Progenitor cell of endocrine pancreas (in vitro differentiated cells): ENCODE measurements around the gene THAP9. TPM values are rescaled to one million over a fixed set of nuclear protein-coding genes. Genes with fewer than 3 reads are reported as not detected.

Experiments used
- DNase-seq: peaks from one replicate; pipeline ENCODE4 v3.0.0; 2021; ENCODE audit warnings: low spot score; ENCODE audit not compliant: unreplicated experiment
- H3K27ac Mint-ChIP-seq: 2 replicates; pipeline ENCODE4 v1.8.0; 2021; ENCODE audit warnings: mild to moderate bottlenecking, moderate library complexity, mixed read lengths
- H3K27me3 Mint-ChIP-seq: 2 replicates; pipeline ENCODE4 v1.8.0; 2021; ENCODE audit warnings: mixed read lengths
- H3K36me3 Mint-ChIP-seq: 2 replicates; pipeline ENCODE4 v1.8.0; 2022; ENCODE audit warnings: mixed read lengths; ENCODE audit not compliant: insufficient read depth
- H3K4me1 Mint-ChIP-seq: 2 replicates; pipeline ENCODE4 v1.8.0; 2021; ENCODE audit warnings: low read depth, mixed read lengths
- H3K4me3 Mint-ChIP-seq: 2 replicates; pipeline ENCODE4 v1.8.0; 2021; ENCODE audit warnings: low read depth, mild to moderate bottlenecking, moderate library complexity, mixed read lengths
- H3K9me3 Mint-ChIP-seq: 2 replicates; pipeline ENCODE4 v1.8.0; 2021; ENCODE audit warnings: low read depth, mixed read lengths
- total RNA-seq: library from RNA; stranded (reverse); gene quantifications from 2 replicates; pipeline ENCODE4 v1.2.1, GENCODE V29; 2021
- TF ChIP-seq, protein P1 (sequence below): fragments of 200-600 bp; sonication (generic); IDR thresholded peaks from one replicate; pipeline ENCODE4 v1.5.0; 2021; ENCODE audit warnings: antibody characterized with exemption, mild to moderate bottlenecking; ENCODE audit not compliant: unreplicated experiment

THAP9 gene
- total RNA-seq, 1 donor from 2014 or later, result 14.0 TPM

DNA sequence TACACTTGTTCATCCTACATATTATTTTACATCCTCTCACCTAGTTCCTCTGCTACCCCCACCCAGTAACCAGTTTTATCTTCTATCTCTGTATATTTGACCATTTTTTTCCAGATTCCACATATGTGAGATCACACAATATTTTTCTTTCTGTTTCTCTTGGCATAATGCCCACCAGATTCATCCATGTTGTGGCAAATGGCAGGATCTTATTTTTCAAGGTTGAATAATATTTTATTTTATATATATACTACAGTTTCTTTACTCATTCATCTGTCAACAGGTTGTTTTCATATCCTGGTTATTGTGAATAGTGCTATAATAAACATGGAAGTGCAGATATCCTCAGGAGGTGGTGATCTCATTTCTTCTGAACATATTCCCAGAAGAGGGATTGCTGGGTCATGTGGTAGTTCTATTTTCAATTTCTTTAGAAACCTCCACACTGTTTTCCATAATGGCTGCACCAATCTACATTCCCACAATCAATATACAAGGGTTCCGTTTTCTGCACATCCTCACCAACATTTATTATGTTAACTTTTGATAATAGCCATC lies 48.2 kb downstream of the THAP9 start:
- TF ChIP-seq, protein P1, sequence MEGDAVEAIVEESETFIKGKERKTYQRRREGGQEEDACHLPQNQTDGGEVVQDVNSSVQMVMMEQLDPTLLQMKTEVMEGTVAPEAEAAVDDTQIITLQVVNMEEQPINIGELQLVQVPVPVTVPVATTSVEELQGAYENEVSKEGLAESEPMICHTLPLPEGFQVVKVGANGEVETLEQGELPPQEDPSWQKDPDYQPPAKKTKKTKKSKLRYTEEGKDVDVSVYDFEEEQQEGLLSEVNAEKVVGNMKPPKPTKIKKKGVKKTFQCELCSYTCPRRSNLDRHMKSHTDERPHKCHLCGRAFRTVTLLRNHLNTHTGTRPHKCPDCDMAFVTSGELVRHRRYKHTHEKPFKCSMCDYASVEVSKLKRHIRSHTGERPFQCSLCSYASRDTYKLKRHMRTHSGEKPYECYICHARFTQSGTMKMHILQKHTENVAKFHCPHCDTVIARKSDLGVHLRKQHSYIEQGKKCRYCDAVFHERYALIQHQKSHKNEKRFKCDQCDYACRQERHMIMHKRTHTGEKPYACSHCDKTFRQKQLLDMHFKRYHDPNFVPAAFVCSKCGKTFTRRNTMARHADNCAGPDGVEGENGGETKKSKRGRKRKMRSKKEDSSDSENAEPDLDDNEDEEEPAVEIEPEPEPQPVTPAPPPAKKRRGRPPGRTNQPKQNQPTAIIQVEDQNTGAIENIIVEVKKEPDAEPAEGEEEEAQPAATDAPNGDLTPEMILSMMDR, result no peak
- Mint-ChIP-seq H3K27ac (no peak overlapping the region), H3K9me3 (no peaks in the 10 kb centered on the region), H3K27me3 (no peaks in the 10 kb centered on the region), H3K4me3 (no peak overlapping the region), H3K4me1 (no peaks in the 10 kb centered on the region), H3K36me3 (peaks cover 9% of the 10 kb centered on the region)
- no peak for DNase-seq

DNA sequence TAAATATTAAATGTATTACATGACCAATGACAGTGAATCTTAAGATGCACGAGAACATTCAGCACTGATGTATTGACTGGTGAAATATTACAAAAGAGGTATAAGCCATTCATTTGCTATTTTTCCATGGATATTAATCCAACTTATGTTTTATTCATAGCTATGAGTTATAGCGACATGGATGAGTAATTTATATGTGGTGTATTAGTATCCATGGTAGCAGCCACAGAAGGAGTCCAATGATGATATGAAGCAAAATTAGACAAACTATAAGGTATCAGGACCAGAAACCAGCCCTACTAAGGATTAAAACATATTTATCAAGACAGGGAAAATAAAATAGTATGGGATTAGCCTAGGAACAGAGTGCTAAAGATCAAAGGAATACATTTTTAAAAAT lies 50.7 kb downstream of the THAP9 start:
- Mint-ChIP-seq H3K27me3 (no peaks in the 10 kb centered on the region), H3K4me3 (no peak overlapping the region), H3K36me3 (peaks cover 8% of the 10 kb centered on the region)

DNA sequence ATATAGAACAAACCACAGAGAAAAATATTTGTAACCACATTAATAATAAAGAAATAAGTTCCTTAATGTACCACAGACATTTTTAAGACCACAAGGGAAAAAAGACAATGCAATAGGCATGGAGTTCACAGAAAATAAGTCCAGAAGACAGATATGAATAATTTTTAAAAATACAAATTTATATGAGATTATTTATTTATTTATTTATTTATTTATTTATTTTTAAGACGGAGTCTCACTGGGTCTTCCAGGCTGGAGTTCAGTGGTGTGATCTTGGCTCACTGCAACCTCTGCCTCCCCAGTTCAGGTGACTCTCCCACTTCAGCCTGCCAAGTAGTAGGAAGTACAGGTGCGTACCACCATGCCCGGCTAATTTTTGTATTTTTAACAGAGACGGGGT lies 53.7 kb downstream of the THAP9 start:
- Mint-ChIP-seq H3K36me3 (peaks cover 9% of the 10 kb centered on the region), H3K27me3 (no peaks in the 10 kb centered on the region)
- TF ChIP-seq, protein P1, result no peak

More for the DNA sequence above, 50.7 kb downstream of the THAP9 start:
- H3K27ac Mint-ChIP-seq, result no peak overlapping the region
- DNase-seq, result no peak
- TF ChIP-seq, protein P1, result no peak
- H3K4me1 Mint-ChIP-seq, result no peaks in the 10 kb centered on the region
- no peaks in the 10 kb centered on the region for H3K9me3 Mint-ChIP-seq

DNA sequence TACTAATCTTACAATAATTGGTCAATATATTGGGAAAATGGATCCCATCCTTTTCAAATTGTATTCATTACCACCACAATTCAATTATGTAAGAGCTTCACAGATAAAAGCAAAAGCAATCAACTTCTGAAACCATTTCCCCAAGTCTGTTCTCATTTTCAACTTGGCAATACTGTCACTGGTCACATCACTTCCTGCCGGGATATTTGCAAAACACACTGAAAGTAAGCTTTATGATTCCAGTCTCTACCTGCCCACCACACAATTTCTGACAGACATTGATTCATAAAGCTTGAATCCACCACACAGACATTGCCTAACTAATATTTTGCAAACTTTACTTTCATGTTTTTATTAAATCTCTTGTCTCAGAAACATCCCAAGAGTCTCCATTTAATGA lies 56.5 kb downstream of the THAP9 start:
- H3K4me1 Mint-ChIP-seq, result no peaks in the 10 kb centered on the region
- H3K27me3 Mint-ChIP-seq, result no peaks in the 10 kb centered on the region
- no peak overlapping the region for H3K4me3 Mint-ChIP-seq
- no peaks in the 10 kb centered on the region for H3K9me3 Mint-ChIP-seq
- peaks cover 10% of the 10 kb centered on the region for H3K36me3 Mint-ChIP-seq
- TF ChIP-seq, protein P1, result no peak
- DNase-seq, result no peak
- H3K27ac Mint-ChIP-seq, result no peak overlapping the region

More for the DNA sequence above, 53.7 kb downstream of the THAP9 start:
- H3K4me3 Mint-ChIP-seq, result no peak overlapping the region
- H3K27ac Mint-ChIP-seq, result no peak overlapping the region
- no peaks in the 10 kb centered on the region for H3K4me1 Mint-ChIP-seq
- DNase-seq, result no peak
- H3K9me3 Mint-ChIP-seq, result no peaks in the 10 kb centered on the region

DNA sequence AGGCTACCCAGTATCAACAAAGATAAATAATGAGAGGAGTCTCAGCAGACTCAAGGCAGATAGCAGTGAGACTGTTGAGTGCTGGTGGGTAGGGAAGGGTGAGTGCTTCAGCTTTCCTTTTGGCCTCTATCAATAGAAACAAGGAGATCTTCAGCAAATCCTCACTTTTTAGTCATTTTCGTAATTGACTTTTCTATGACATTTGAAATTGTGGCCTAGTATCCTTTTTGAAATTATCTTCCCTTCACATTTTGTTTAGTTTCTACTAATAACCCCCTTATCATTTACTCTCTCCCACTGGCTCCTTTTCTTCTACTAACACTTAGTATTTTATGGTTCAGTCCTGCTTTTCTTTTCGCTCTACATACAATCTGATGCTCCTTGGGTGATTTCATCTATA lies 65.2 kb downstream of the THAP9 start:
- TF ChIP-seq, protein P1, result no peak
- Mint-ChIP-seq H3K4me1 (no peaks in the 10 kb centered on the region), H3K36me3 (peaks cover 21% of the 10 kb centered on the region), H3K9me3 (no peaks in the 10 kb centered on the region), H3K27ac (no peak overlapping the region), H3K27me3 (no peaks in the 10 kb centered on the region), H3K4me3 (no peak overlapping the region)
- DNase-seq, result no peak
